Suprapubic skin (tissue), 4 donors: ENCODE data around the gene NDE1.

ENCODE experiments used
- EP300 ChIP-seq: sonication (generic); formaldehyde crosslinking; IDR thresholded peaks from one replicate; pipeline ENCODE4 v1.6.1; 2017; ENCODE audit warnings: antibody characterized with exemption
- POLR2A ChIP-seq, 2 donors: fragments of 450-650 bp; IDR thresholded peaks; one replicate each; pipeline ENCODE4 v1.6.1; 2017; ENCODE audit warnings: antibody characterized with exemption in 2 of 2, mild to moderate bottlenecking in 2 of 2, moderate library complexity in 2 of 2
- POLR2AphosphoS5 ChIP-seq, 3 donors: sonication (generic); formaldehyde crosslinking; IDR thresholded peaks; one replicate each; pipeline ENCODE4 v1.6.1; 2017; ENCODE audit warnings: antibody characterized with exemption in 3 of 3
- TF ChIP-seq, protein P1 (sequence below), 2 donors: fragments of 200-600 bp in 1 of 2; fragments of 450-650 bp in 1 of 2; sonication (generic) in 1 of 2; IDR thresholded peaks; one replicate each; pipeline ENCODE4 v1.5.1; 2016 to 2019; ENCODE audit warnings: antibody characterized with exemption in 2 of 2, mild to moderate bottlenecking in 1 of 2, moderate library complexity in 1 of 2

DNA sequence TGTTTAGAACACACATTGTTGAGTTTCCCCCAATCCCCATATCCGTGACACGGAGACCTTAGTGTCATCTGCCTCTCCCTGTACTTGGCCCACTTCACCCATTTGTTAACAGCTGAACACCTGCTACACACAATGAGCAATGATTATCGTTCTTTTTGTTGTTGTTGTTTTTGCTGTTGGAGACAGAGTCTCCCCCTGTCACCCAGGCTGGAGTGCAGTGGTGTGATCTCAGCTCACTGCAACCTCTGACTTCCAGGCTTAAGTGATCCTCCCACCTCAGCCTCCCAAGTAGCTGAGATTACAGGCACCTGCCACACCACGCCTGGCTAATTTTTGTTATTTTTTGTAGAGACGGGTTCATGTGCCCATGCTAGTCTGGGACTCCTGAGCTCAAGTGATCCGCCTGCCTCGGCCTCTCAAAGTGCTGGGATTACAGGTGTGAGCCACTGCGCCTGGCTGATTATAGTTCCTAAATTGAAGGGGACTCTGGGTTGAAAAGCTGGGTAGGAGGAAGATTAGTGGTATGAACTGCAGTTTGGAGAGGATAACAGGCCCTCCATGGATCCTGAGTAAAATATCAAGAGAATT, 21.6 kb downstream of the NDE1 start:
- TF ChIP-seq, protein P1, sequence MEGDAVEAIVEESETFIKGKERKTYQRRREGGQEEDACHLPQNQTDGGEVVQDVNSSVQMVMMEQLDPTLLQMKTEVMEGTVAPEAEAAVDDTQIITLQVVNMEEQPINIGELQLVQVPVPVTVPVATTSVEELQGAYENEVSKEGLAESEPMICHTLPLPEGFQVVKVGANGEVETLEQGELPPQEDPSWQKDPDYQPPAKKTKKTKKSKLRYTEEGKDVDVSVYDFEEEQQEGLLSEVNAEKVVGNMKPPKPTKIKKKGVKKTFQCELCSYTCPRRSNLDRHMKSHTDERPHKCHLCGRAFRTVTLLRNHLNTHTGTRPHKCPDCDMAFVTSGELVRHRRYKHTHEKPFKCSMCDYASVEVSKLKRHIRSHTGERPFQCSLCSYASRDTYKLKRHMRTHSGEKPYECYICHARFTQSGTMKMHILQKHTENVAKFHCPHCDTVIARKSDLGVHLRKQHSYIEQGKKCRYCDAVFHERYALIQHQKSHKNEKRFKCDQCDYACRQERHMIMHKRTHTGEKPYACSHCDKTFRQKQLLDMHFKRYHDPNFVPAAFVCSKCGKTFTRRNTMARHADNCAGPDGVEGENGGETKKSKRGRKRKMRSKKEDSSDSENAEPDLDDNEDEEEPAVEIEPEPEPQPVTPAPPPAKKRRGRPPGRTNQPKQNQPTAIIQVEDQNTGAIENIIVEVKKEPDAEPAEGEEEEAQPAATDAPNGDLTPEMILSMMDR (IDR thresholded peaks at IDR 0.05): no peak
- TF ChIP-seq POLR2A (IDR thresholded peaks at IDR 0.05) (no peak), EP300 (no peak), POLR2AphosphoS5 (IDR thresholded peaks at IDR 0.05) (no peak)
